ENCODE results near the gene PSENEN.

- no peak for TF ChIP-seq CTCF (IDR thresholded peaks at IDR 0.05)
- no peak for TF ChIP-seq POLR2A (IDR thresholded peaks at IDR 0.05)
These were observed 24.8 kb upstream of the PSENEN start for GRCh38 chr19:35720648-35721047.
